GM12892 (cell line): Measurements from ENCODE around the gene PLSCR2. TPM values are rescaled to one million over a fixed set of nuclear protein-coding genes. Genes with fewer than 3 reads are reported as not detected.

Experiments
- DNase-seq: peaks from one replicate; pipeline ENCODE4 v3.0.0; 2011; ENCODE audit not compliant: insufficient read length
- FAIRE-seq: peaks from 2 replicates; lab custom pipeline; 2011; peaks lifted over from hg19 to GRCh38; lab: Jason Lieb, UNC
- POLR2A ChIP-seq: IDR thresholded peaks from 2 replicates; pipeline ENCODE4 v1.6.1; 2011; ENCODE audit warnings: low read depth, low read length, control low read depth
- POLR2AphosphoS5 ChIP-seq: IDR thresholded peaks from 2 replicates; pipeline ENCODE4 v1.6.1; 2011; ENCODE audit warnings: low read depth, low read length, control low read depth
- TAF1 ChIP-seq: IDR thresholded peaks from 2 replicates; pipeline ENCODE4 v1.6.1; 2011; ENCODE audit warnings: low read depth, mild to moderate bottlenecking, control low read depth, low read length, borderline replicate concordance
- polyA plus RNA-seq: library from polyadenylated mRNA; unstranded; fragments of >200 nt; gene quantifications from one replicate; pipeline ENCODE4 v1.2.1, GENCODE V29; 2012; ENCODE audit warnings: missing spikeins, inconsistent platforms; ENCODE audit not compliant: missing spikeins

Gene PLSCR2
- 0.38 TPM for polyA plus RNA-seq

- no peak for TF ChIP-seq POLR2AphosphoS5
- TF ChIP-seq POLR2A = no peak
- TF ChIP-seq TAF1 = no peak
- FAIRE-seq = peak; percentile 70
- DNase-seq = peak; percentile 52
Observed at GRCh38 chr3:146469150-146470017, at the start of gene PLSCR2. Gene PLSCR2, minus strand, starts transcription at chr3:146469561. Its CDS starts 9,657 bp downstream, at chr3:146459904.

- no peak for DNase-seq
- no peak for FAIRE-seq
- TF ChIP-seq POLR2A (no peak), POLR2AphosphoS5 (no peak)
Observed at GRCh38 chr3:146517684-146518435, 48.5 kb upstream of the PLSCR2 start.

- no peak for FAIRE-seq
Observed at GRCh38 chr3:146513386-146514051, 44.2 kb upstream of the PLSCR2 start.

GRCh38 chr3:146511402-146512134, 42.2 kb upstream of the PLSCR2 start:
- FAIRE-seq (no peak), DNase-seq (no peak)
- TF ChIP-seq POLR2A = no peak
- no peak for TF ChIP-seq TAF1

More at GRCh38 chr3:146513386-146514051, 44.2 kb upstream of the PLSCR2 start:
- TF ChIP-seq TAF1 (no peak), POLR2A (no peak), POLR2AphosphoS5 (no peak)
- no peak for DNase-seq

- FAIRE-seq (no peak), DNase-seq (no peak)
- TF ChIP-seq POLR2AphosphoS5 (no peak), POLR2A (no peak), TAF1 (no peak)
Observed at GRCh38 chr3:146507331-146508120, 38.2 kb upstream of the PLSCR2 start.

GRCh38 chr3:146505516-146505915, 36.2 kb upstream of the PLSCR2 start:
- DNase-seq (no peak), FAIRE-seq (no peak)
- no peak for TF ChIP-seq POLR2A
- TF ChIP-seq POLR2AphosphoS5 = no peak
- TF ChIP-seq TAF1 = no peak

- FAIRE-seq (no peak), DNase-seq (no peak)
- TF ChIP-seq POLR2A (no peak), POLR2AphosphoS5 (no peak), TAF1 (no peak)
Observed at GRCh38 chr3:146504498-146505197, 35.3 kb upstream of the PLSCR2 start.

- TF ChIP-seq TAF1 (no peak), POLR2AphosphoS5 (no peak), POLR2A (no peak)
- DNase-seq (peak; percentile 23), FAIRE-seq (peak; percentile 95)
Observed at GRCh38 chr3:146503461-146504202, 34.3 kb upstream of the PLSCR2 start.

- FAIRE-seq (no peak), DNase-seq (no peak)
- TF ChIP-seq POLR2A = no peak
- no peak for TF ChIP-seq TAF1
- TF ChIP-seq POLR2AphosphoS5 = no peak
Observed at GRCh38 chr3:146502887-146503460, 33.6 kb upstream of the PLSCR2 start.

GRCh38 chr3:146501752-146502151, 32.4 kb upstream of the PLSCR2 start:
- TF ChIP-seq TAF1 (no peak), POLR2A (no peak), POLR2AphosphoS5 (no peak)
- FAIRE-seq (peak; percentile 44), DNase-seq (no peak)
